Activated CD8-positive, alpha-beta T cell treated with anti-CD3 and anti-CD28 coated beads for 36 hours (primary cell): ENCODE data around the gene OR8D2. TPM values are rescaled to one million over a fixed set of nuclear protein-coding genes. Genes with fewer than 3 reads are reported as not detected.

Experiments used
- ATAC-seq: fragments of 200-7000 bp; cut with Tn5 transposase; one replicate; pipeline ENCODE4 v1.10.0; 2021; ENCODE audit warnings: mild to moderate bottlenecking, moderate library complexity
- CTCF ChIA-PET: fragments of 350-600 bp; sonication (Branson Sonifier 250); formaldehyde crosslinking; loops from one replicate; lab custom pipeline; 2021; ENCODE audit warnings: antibody characterized with exemption; lab: Charles Lee
- POLR2A ChIA-PET: fragments of 350-600 bp; sonication (Branson Sonifier 250); formaldehyde crosslinking; loops from one replicate; lab custom pipeline; 2021; ENCODE audit warnings: antibody characterized with exemption; lab: Charles Lee
- DNase-seq: peaks from one replicate; pipeline ENCODE4 v3.0.0-alpha.2; 2020
- H3K27ac Mint-ChIP-seq: one replicate; pipeline ENCODE4 v1.8.0; 2021; ENCODE audit warnings: mild to moderate bottlenecking, mixed read lengths
- H3K27me3 Mint-ChIP-seq: one replicate; pipeline ENCODE4 v1.8.0; 2021; ENCODE audit warnings: mixed read lengths
- H3K36me3 Mint-ChIP-seq: one replicate; pipeline ENCODE4 v1.8.0; 2021; ENCODE audit warnings: low read depth, mixed read lengths
- H3K4me1 Mint-ChIP-seq: one replicate; pipeline ENCODE4 v1.8.0; 2021; ENCODE audit warnings: low read depth, mixed read lengths
- H3K4me3 Mint-ChIP-seq: one replicate; pipeline ENCODE4 v1.8.0; 2021; ENCODE audit warnings: mild to moderate bottlenecking, moderate library complexity, mixed read lengths
- H3K9me3 Mint-ChIP-seq: one replicate; pipeline ENCODE4 v1.8.0; 2021; ENCODE audit warnings: mixed read lengths
- intact Hi-C: fragments of 100-400 bp; cut with micrococcal nuclease; formaldehyde crosslinking; loops from one replicate; pipeline ENCODE4 v1.10.0; 2022
- total RNA-seq, 2 experiments: library from RNA; stranded (reverse); gene quantifications; one replicate each; pipeline ENCODE4 v1.2.3, GENCODE V29; 2021
- TF ChIP-seq, protein P1 (sequence below): fragments of 200-600 bp; IDR thresholded peaks from one replicate; pipeline ENCODE4 v1.8.0; 2022; ENCODE audit warnings: antibody characterized with exemption, mild to moderate bottlenecking

Gene OR8D2, protein sequence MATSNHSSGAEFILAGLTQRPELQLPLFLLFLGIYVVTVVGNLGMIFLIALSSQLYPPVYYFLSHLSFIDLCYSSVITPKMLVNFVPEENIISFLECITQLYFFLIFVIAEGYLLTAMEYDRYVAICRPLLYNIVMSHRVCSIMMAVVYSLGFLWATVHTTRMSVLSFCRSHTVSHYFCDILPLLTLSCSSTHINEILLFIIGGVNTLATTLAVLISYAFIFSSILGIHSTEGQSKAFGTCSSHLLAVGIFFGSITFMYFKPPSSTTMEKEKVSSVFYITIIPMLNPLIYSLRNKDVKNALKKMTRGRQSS
- total RNA-seq: not detected

GRCh38 chr11:124320097-124320496 lies at the start of gene OR8D2:
OR8D2 (minus strand) TSS chr11:124320197; CDS start chr11:124320197, 0 bp downstream.
- Mint-ChIP-seq H3K36me3 (no peaks in the 10 kb centered on the region), H3K4me1 (no peaks in the 10 kb centered on the region), H3K4me3 (no peak within 1 kb of the TSS), H3K27ac (no peak within 1 kb of the TSS), H3K9me3 (no peaks in the 10 kb centered on the region), H3K27me3 (peaks cover 8% of the 10 kb centered on the region)
- TF ChIP-seq, protein P1, sequence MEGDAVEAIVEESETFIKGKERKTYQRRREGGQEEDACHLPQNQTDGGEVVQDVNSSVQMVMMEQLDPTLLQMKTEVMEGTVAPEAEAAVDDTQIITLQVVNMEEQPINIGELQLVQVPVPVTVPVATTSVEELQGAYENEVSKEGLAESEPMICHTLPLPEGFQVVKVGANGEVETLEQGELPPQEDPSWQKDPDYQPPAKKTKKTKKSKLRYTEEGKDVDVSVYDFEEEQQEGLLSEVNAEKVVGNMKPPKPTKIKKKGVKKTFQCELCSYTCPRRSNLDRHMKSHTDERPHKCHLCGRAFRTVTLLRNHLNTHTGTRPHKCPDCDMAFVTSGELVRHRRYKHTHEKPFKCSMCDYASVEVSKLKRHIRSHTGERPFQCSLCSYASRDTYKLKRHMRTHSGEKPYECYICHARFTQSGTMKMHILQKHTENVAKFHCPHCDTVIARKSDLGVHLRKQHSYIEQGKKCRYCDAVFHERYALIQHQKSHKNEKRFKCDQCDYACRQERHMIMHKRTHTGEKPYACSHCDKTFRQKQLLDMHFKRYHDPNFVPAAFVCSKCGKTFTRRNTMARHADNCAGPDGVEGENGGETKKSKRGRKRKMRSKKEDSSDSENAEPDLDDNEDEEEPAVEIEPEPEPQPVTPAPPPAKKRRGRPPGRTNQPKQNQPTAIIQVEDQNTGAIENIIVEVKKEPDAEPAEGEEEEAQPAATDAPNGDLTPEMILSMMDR: no peak
- intact Hi-C loops: no loop called here
- DNase-seq: no peak
- ATAC-seq: no peak
- ChIA-PET POLR2A (no interaction called here), CTCF (no interaction called here)

GRCh38 chr11:124359566-124359965 lies 39.6 kb upstream of the OR8D2 start:
- no peak for ATAC-seq
- Mint-ChIP-seq H3K4me1 (no peaks in the 10 kb centered on the region), H3K27ac (no peak overlapping the region), H3K36me3 (no peaks in the 10 kb centered on the region), H3K4me3 (no peak overlapping the region), H3K27me3 (no peaks in the 10 kb centered on the region), H3K9me3 (no peaks in the 10 kb centered on the region)
- no peak for DNase-seq
- CTCF ChIA-PET: interaction anchor here (0.7 kb wide), 1 partner anchor 114 kb away, joined by 3 read pairs; no protein-coding TSS in a partner anchor
- intact Hi-C loops: no loop called here
- POLR2A ChIA-PET: no interaction called here
- TF ChIP-seq, protein P1: no peak

GRCh38 chr11:124346311-124346955 lies 26.4 kb upstream of the OR8D2 start:
- Mint-ChIP-seq H3K4me3 (no peak overlapping the region), H3K27ac (no peak overlapping the region), H3K4me1 (no peaks in the 10 kb centered on the region), H3K9me3 (peaks cover 4% of the 10 kb centered on the region), H3K36me3 (no peaks in the 10 kb centered on the region), H3K27me3 (peaks cover 1% of the 10 kb centered on the region)
- TF ChIP-seq, protein P1: no peak
- POLR2A ChIA-PET: no interaction called here
- DNase-seq (no peak), ATAC-seq (no peak)
- CTCF ChIA-PET: no interaction called here
- intact Hi-C loops: no loop called here

DNA sequence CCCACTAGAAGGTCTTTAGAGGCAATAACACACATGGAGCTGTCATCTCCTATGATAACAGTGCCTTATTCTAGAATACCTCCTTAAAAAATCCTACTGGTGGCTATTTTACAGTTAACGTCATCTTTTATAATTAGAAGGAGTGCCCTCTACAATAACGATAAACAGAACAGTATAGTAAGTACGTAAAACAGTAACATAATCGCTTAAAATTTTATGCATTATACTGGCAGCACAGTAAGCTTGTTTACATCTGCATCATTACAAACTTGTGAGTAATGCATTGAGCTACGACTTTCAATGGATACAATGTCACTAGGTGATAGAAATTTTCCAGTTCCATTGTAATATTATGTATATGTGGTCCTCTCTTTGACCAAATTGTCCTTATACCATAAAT lies 24.3 kb upstream of the OR8D2 start:
- Mint-ChIP-seq H3K9me3 (peaks cover 4% of the 10 kb centered on the region), H3K36me3 (no peaks in the 10 kb centered on the region), H3K27me3 (peaks cover 1% of the 10 kb centered on the region), H3K4me1 (no peaks in the 10 kb centered on the region), H3K4me3 (no peak overlapping the region), H3K27ac (no peak overlapping the region)
- POLR2A ChIA-PET: no interaction called here
- TF ChIP-seq, protein P1: no peak
- ATAC-seq: no peak
- CTCF ChIA-PET: interaction anchor here (0.6 kb wide), 1 partner anchor 71 kb away, joined by 3 read pairs; no protein-coding TSS in a partner anchor
- intact Hi-C loops: no loop called here
- no peak for DNase-seq

GRCh38 chr11:124340142-124340447 lies 20.1 kb upstream of the OR8D2 start:
- H3K4me1 Mint-ChIP-seq: no peaks in the 10 kb centered on the region
- intact Hi-C loops: no loop called here
- no peak overlapping the region for H3K27ac Mint-ChIP-seq
- DNase-seq (no peak), ATAC-seq (no peak)
- POLR2A ChIA-PET: no interaction called here
- H3K4me3 Mint-ChIP-seq: no peak overlapping the region
- CTCF ChIA-PET: no interaction called here
- no peaks in the 10 kb centered on the region for H3K36me3 Mint-ChIP-seq
- H3K9me3 Mint-ChIP-seq: no peaks in the 10 kb centered on the region
- TF ChIP-seq, protein P1: no peak
- no peaks in the 10 kb centered on the region for H3K27me3 Mint-ChIP-seq
